Retinal pigment epithelial cell (primary cell): ENCODE measurements around the gene PPOX.

Source experiments
- DNase-seq: peaks from one replicate; pipeline ENCODE4 v3.0.0-alpha.2; 2010; ENCODE audit warnings: low read depth
- H3K4me3 ChIP-seq: 2 replicates; pipeline ENCODE4 v1.5.1; 2011; ENCODE audit warnings: mild to moderate bottlenecking, low read length, control low read depth, moderate library complexity
- CTCF ChIP-seq: conservative IDR thresholded peaks from 2 replicates; pipeline ENCODE4 v1.5.1; 2011; ENCODE audit warnings: low read depth, low read length, control low read depth, inconsistent platforms

Gene PPOX

GRCh38 chr1:161185732-161186311 lies 19.6 kb downstream of the PPOX start:
- no peak overlapping the region for H3K4me3 ChIP-seq
- TF ChIP-seq CTCF, result no peak
- DNase-seq, result no peak

- TF ChIP-seq CTCF, result no peak
- peak; percentile 43 for DNase-seq
- no peak overlapping the region for H3K4me3 ChIP-seq
Measured at GRCh38 chr1:161187311-161187710, 21.1 kb downstream of the PPOX start.

GRCh38 chr1:161188381-161188780 lies 22.2 kb downstream of the PPOX start:
- H3K4me3 ChIP-seq, result no peak overlapping the region
- no peak for DNase-seq
- TF ChIP-seq CTCF, result no peak

GRCh38 chr1:161189036-161189435 lies 22.8 kb downstream of the PPOX start:
- TF ChIP-seq CTCF, result no peak
- no peak for DNase-seq
- no peak overlapping the region for H3K4me3 ChIP-seq

GRCh38 chr1:161190962-161191521 lies 24.8 kb downstream of the PPOX start:
- no peak overlapping the region for H3K4me3 ChIP-seq
- no peak for DNase-seq
- no peak for TF ChIP-seq CTCF

GRCh38 chr1:161191971-161192370 lies 25.7 kb downstream of the PPOX start:
- no peak overlapping the region for H3K4me3 ChIP-seq
- no peak for DNase-seq
- no peak for TF ChIP-seq CTCF
